Mammary epithelial cell (primary cell): ENCODE data around the gene GPA33.

Experiments used
- EZH2 ChIP-seq: IDR thresholded peaks from 2 replicates; pipeline ENCODE4 v1.6.1; 2012; ENCODE audit warnings: low read length, inconsistent platforms, borderline replicate concordance
- TF ChIP-seq, protein P1 (sequence below), 2 donors: IDR thresholded peaks in 1 of 2; conservative IDR thresholded peaks in 1 of 2; 2 replicates each; pipeline ENCODE4 v1.5.1; 2011 to 2012; ENCODE audit warnings: inconsistent platforms in 2 of 2, low read length in 2 of 2, mild to moderate bottlenecking in 2 of 2, control low read depth in 1 of 2, low read depth in 1 of 2; ENCODE audit not compliant: insufficient read depth in 1 of 2; ENCODE audit errors: extremely low read depth in 1 of 2

DNA sequence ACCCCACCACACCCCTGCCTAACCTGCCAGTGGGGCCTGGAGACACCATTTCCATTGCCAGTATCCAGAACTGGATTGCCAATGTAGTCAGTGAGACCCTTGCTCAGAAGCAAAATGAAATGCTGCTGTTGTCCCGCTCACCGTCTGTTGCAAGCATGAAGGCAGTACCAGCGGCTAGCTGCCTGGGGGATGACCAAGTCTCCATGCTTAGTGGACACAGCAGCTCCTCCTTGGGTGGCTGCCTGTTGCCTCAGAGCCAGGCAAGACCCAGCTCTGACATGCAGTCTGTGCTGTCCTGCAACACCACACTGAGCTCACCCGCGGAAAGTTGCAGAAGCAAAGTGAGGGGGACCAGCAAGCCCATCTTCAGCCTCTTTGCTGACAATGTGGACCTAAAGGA is 37.1 kb upstream of the GPA33 start:
- TF ChIP-seq, protein P1, sequence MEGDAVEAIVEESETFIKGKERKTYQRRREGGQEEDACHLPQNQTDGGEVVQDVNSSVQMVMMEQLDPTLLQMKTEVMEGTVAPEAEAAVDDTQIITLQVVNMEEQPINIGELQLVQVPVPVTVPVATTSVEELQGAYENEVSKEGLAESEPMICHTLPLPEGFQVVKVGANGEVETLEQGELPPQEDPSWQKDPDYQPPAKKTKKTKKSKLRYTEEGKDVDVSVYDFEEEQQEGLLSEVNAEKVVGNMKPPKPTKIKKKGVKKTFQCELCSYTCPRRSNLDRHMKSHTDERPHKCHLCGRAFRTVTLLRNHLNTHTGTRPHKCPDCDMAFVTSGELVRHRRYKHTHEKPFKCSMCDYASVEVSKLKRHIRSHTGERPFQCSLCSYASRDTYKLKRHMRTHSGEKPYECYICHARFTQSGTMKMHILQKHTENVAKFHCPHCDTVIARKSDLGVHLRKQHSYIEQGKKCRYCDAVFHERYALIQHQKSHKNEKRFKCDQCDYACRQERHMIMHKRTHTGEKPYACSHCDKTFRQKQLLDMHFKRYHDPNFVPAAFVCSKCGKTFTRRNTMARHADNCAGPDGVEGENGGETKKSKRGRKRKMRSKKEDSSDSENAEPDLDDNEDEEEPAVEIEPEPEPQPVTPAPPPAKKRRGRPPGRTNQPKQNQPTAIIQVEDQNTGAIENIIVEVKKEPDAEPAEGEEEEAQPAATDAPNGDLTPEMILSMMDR (conservative IDR thresholded peaks at IDR 0.05 in 1 of 2, IDR thresholded peaks at IDR 0.05 in 1 of 2; ENCODE audit: extremely low read depth in 1 of 2, insufficient read depth in 1 of 2, low read depth in 1 of 2, low read length in 2 of 2), result no peak
- TF ChIP-seq EZH2, result no peak
